ENCODE results near the gene WDFY1.

DNA sequence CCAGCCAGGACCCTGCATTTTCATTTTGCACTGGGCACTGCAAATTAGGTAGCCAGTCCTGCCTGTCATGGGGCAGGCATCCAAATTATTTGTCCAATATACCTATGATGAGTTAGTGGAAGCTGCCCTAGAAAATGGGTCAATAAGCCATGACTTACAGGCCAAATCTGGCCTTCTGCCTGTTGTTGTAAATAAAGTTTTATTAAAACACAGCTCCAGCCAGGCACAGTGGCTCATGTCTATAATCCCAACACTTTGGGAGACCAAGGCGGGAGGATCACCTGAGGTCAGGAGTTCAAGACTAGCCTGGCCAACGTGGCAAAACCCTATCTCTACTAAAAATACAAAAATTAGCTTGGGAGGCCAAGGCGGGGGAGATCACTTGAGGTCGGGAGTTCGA is 116.0 kb downstream of the WDFY1 start:
- TF ChIP-seq, protein P1, sequence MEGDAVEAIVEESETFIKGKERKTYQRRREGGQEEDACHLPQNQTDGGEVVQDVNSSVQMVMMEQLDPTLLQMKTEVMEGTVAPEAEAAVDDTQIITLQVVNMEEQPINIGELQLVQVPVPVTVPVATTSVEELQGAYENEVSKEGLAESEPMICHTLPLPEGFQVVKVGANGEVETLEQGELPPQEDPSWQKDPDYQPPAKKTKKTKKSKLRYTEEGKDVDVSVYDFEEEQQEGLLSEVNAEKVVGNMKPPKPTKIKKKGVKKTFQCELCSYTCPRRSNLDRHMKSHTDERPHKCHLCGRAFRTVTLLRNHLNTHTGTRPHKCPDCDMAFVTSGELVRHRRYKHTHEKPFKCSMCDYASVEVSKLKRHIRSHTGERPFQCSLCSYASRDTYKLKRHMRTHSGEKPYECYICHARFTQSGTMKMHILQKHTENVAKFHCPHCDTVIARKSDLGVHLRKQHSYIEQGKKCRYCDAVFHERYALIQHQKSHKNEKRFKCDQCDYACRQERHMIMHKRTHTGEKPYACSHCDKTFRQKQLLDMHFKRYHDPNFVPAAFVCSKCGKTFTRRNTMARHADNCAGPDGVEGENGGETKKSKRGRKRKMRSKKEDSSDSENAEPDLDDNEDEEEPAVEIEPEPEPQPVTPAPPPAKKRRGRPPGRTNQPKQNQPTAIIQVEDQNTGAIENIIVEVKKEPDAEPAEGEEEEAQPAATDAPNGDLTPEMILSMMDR (IDR thresholded peaks at IDR 0.05), result no peak
- TF ChIP-seq POLR2A (IDR thresholded peaks at IDR 0.05), result no peak
